NCI-H82 (cell line): Measurements from ENCODE around the gene MEST.
"Not testable (repeated sequence)": the region's sequence is repeated elsewhere in the genome, so short reads cannot be mapped to it uniquely, and the experiment has no call there.

Experiments
- DNase-seq: peaks from one replicate; lab custom pipeline; 2025; lab: John Stamatoyannopoulos, UW

Gene MEST, protein sequence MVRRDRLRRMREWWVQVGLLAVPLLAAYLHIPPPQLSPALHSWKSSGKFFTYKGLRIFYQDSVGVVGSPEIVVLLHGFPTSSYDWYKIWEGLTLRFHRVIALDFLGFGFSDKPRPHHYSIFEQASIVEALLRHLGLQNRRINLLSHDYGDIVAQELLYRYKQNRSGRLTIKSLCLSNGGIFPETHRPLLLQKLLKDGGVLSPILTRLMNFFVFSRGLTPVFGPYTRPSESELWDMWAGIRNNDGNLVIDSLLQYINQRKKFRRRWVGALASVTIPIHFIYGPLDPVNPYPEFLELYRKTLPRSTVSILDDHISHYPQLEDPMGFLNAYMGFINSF

GRCh38 chr7:130491841-130492522, at the start of gene MEST:
Gene MEST, plus strand, starts transcription at chr7:130492085. Its CDS starts 229 bp downstream, at chr7:130492314.
- DNase-seq, result peak; percentile 16

GRCh38 chr7:130442601-130443000, 49.3 kb upstream of the MEST start:
- DNase-seq, result no peak

DNA sequence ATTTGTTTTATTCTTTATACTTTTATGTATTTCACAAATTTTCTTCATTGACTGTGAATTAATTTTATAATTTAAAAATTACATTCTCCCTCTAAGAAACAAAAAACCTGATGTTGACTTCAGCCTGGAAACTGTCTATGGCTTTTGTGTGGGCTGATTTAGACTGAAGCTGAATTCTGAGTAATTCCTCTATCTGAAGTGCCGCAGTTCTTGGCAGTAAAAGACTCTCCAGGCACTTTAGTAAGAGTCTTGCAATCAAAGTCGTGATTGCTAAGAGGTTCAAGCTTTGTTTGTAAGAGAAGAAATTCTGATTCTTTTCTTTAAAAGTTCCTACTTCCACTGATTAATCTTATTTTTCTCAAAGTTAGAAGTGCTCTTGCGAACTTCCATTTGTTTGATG, 47.7 kb upstream of the MEST start:
- no peak for DNase-seq

GRCh38 chr7:130444751-130445407, 47.0 kb upstream of the MEST start:
- DNase-seq, result no peak

- DNase-seq, result no peak
Observed at GRCh38 chr7:130446259-130446658, 45.6 kb upstream of the MEST start.

GRCh38 chr7:130451344-130451743, 40.5 kb upstream of the MEST start:
- DNase-seq, result not testable (repeated sequence)

- no peak for DNase-seq
Observed at GRCh38 chr7:130452951-130453350, 38.9 kb upstream of the MEST start.

DNA sequence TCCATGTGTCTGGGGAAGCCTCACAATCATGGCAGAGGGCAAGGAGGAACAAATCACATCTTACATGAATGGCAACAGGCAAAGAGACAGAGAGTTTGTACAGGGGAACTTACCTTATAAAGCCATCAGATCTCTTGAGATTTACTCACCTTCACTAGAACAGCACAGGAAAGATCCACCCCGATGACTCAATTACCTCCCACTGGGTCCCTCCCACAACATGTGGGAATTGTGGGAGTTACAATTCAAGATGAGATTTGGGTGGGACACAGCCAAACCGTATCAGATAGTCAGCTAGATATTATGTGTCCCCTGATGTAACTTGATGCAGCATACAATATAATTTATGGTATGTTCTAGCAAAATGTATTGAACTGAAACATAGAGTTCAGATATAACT, 36.9 kb upstream of the MEST start:
- DNase-seq, result no peak

GRCh38 chr7:130458257-130458656, 33.6 kb upstream of the MEST start:
- no peak for DNase-seq

DNA sequence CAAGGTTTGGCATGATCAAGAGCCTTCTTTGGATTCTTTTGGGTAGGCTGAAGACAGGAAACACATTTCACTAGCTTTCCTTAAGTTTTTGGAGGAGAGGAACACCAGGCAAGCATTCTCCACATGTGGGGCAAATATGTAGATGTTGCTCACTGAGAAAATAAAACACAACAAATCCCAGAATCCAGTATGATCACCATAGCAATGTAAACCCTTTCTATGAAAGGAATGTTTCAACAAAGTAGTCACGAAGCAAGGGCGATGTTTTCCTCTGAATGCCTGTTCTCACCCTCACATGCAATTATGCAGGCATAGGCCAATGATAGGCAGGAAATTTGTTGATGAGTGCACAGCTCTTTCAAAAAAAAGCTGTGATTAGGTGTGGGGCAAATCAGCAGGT, 30.6 kb upstream of the MEST start:
- no peak for DNase-seq

DNA sequence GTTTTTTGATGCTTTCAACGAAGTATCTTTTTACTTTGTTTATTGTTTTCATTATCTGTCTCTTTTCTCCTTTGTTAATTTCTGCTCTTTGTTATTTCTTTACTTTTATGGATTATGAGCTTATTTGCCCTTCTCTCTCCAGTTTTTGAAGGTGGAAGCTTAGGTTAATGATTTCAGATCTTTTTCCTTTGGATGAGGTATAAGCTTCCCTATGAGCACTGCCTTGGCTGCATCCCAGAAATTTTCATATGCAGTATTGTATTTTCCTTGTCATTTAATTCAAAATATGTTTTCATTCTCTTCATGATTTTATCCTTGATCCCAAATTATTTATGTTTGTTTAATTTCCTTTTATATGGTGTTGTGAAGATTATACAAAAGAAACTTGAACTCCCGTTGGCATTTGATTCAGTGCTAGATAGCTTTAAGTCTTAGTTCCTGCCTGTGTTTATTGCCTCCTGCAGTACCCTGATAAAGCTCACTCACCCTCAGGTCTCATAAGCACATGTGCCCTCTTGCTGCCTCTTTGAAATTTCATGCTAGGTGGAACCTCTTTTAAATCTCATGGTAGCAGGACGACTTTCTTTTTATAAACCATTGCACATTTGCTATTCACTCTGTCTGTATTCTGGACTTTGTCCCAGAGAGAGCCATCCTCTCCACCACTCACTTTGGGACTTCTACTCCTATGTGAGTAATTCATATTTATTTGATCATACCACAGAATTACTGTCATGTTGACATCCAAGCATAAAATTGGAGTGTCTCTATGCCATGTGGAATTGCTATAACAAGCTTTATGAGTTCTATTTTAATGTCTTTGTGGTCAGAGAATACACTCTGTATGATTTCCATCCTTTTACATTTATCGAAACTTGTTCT, 28.1 kb upstream of the MEST start:
- DNase-seq, result no peak

DNA sequence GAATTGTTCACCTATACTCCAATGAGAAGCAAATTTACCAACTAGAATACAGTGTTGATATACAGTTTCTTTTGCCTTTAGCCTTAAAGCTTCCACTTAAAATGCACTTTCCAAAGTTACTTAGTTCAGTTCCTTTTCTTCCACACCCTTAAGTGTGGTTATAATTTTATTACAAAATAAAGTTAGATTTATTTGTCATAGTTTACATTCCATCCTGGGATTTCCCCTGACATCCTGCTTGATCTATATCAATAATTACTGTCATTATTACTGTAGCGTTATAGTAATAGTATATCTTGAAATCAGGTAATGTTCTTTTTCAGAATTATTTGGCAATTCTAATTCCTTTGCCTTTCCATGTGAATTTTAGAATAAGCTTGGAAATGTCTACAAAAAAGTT, 23.3 kb upstream of the MEST start:
- DNase-seq, result no peak

GRCh38 chr7:130471974-130472373, 19.9 kb upstream of the MEST start:
- no peak for DNase-seq

DNA sequence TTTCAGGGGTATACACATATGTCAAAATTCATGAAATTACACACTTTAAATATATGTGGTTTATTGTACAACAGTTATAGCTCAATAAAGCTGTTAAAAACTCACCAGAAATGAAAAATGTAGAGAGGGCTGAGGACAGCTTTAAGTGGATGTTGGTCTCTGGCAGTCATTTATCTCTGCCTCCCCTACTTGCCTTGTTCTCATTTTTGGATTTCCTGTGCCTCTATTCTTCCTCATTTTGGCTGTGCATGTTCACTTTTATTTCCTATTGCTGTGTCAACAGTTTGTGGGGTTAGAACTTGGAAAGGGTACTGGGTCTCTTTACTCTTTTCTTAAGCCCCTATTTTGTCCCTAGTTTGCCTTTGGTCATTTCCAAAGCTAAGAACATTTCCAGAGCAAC, 18.6 kb upstream of the MEST start:
- no peak for DNase-seq

DNA sequence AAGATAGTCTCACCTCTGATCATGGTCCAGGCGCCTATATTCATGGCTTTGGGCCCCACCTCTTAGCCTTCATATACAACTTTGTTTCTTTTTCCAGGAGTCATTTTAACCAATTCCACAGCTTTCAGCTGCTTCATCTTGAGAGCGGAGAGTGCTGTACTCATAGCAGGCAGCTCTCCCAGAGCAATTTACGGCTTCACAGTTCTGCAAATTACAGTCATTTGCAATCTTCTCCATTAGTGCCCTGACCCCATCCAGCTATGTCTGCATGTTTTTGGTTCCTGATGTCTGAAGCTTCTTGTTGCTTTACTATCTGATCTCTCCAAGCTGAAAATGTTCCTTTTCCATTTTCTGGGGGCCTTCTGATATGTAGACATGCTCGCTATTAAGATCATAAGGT, 18.0 kb upstream of the MEST start:
- DNase-seq, result no peak

GRCh38 chr7:130475776-130476175, 16.1 kb upstream of the MEST start:
- peak; percentile 35 for DNase-seq

GRCh38 chr7:130476297-130477150, 15.4 kb upstream of the MEST start:
- no peak for DNase-seq

- no peak for DNase-seq
Observed at GRCh38 chr7:130478991-130479390, 12.9 kb upstream of the MEST start.

GRCh38 chr7:130479716-130480400, 12.0 kb upstream of the MEST start:
- no peak for DNase-seq

- DNase-seq, result no peak
Observed at GRCh38 chr7:130481898-130482297, 10.0 kb upstream of the MEST start.

- no peak for DNase-seq
Observed at GRCh38 chr7:130483031-130483430, 8.9 kb upstream of the MEST start.
